ENCODE results near the gene DNAJA4. TPM values are rescaled to one million over a fixed set of nuclear protein-coding genes. Genes with fewer than 3 reads are reported as not detected.

The DNAJA4 gene
- total RNA-seq, 1 donor from 2014 or later = 17.9 TPM

DNA sequence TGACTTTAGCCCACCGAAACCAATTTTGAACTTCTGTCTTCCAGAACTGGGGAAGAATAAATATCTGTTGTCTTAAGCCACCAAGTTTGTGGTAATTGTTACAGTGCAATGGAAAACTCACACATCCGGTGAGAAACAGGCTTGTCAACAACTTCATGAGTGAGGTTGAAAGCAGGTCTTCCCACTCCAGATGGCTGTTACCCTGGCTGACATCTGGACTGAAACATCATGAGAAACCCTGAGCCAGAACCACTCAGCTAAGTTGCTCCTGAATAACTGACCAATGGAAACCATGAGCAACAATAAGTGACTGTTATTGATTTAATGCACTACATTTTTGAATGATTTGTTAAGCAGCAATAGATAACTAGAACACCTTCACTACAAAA lies 40.3 kb upstream of the DNAJA4 start:
- no peaks in the 10 kb centered on the region for H3K9me3 ChIP-seq
- no peak overlapping the region for H3K27ac ChIP-seq
- ATAC-seq (no peak), DNase-seq (no peak)
- intact Hi-C loops (cut with DNase I) = no loop called here
- TF ChIP-seq, protein P1, sequence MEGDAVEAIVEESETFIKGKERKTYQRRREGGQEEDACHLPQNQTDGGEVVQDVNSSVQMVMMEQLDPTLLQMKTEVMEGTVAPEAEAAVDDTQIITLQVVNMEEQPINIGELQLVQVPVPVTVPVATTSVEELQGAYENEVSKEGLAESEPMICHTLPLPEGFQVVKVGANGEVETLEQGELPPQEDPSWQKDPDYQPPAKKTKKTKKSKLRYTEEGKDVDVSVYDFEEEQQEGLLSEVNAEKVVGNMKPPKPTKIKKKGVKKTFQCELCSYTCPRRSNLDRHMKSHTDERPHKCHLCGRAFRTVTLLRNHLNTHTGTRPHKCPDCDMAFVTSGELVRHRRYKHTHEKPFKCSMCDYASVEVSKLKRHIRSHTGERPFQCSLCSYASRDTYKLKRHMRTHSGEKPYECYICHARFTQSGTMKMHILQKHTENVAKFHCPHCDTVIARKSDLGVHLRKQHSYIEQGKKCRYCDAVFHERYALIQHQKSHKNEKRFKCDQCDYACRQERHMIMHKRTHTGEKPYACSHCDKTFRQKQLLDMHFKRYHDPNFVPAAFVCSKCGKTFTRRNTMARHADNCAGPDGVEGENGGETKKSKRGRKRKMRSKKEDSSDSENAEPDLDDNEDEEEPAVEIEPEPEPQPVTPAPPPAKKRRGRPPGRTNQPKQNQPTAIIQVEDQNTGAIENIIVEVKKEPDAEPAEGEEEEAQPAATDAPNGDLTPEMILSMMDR (IDR thresholded peaks at IDR 0.05) = no peak
- H3K4me3 ChIP-seq = no peak overlapping the region
- no peaks in the 10 kb centered on the region for H3K4me1 ChIP-seq
- no peaks in the 10 kb centered on the region for H3K36me3 ChIP-seq
- H3K27me3 ChIP-seq = no peaks in the 10 kb centered on the region

DNA sequence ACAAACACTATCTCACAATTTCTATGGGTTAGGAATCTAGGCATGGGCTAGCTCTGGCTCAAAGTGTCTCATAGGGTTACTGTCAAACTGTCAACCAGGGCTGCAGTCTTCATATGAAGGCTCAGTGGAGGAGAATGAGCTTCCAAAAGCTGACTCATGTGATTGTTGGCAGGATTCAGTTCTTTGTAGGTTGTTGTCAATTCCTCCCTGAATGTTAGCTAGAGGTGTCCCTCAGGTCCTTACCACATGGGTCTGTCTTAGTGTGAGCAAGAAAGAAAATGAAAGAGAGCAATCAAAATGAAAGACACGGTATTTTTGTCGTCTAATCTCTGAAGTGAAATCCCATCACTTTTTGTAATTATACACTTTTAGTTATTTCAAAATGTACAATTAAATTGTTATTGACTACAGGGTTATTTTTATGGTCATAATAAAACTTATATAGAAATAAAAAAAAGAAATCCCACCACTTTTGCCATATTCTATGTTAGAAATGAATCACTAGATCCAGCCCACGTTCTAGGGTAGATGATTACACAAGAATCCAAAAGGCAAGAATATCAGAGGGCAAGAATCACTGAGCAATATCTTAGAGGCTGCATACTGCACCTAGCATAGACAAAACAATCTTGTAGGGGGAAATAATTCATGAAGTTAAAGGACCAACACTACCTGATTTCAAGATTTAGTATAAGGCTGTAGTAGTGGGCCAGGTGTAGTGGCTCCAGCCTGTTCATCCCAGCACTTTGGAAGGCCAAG lies 38.4 kb upstream of the DNAJA4 start:
- no peaks in the 10 kb centered on the region for H3K36me3 ChIP-seq
- no peaks in the 10 kb centered on the region for H3K4me1 ChIP-seq
- no peaks in the 10 kb centered on the region for H3K27me3 ChIP-seq
- intact Hi-C loops (cut with DNase I) = no loop called here
- TF ChIP-seq, protein P1 (IDR thresholded peaks at IDR 0.05) = no peak
- H3K9me3 ChIP-seq = no peaks in the 10 kb centered on the region
- no peak overlapping the region for H3K27ac ChIP-seq
- no peak for DNase-seq
- ATAC-seq = no peak
- no peak overlapping the region for H3K4me3 ChIP-seq

DNA sequence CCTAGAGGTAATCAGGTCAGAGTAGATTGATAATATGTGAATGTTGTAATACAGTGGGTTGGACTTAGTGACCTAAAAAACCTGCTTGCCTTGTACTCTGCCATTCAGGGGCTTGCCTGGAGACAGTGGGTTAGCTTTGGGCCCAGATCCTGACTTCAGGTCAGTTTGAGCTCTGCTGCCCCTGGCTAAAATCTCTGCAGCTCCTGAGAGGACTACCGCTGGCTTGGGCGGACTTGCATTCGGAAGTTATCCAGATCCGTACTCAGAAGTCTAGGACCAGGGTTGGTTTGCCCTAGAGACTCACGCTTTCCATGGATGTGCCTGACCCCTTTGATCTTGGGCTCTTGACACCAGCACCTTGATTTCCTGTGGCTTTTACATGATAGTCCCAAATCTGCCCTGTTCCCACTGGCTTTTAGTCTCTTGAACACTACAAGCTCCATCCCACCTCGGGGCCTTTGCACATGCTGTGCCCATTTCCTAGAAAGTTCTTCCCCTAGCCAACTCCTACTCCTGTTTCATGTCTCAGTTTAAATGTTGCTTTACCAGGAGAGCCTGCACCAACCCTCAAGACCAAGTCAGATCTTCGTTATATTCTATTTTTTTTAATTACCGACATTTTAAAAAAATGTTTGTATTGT lies 35.9 kb upstream of the DNAJA4 start:
- TF ChIP-seq, protein P1 (IDR thresholded peaks at IDR 0.05) = no peak
- ATAC-seq (no peak), DNase-seq (no peak)
- Histone ChIP-seq H3K27ac (no peak overlapping the region), H3K9me3 (no peaks in the 10 kb centered on the region), H3K36me3 (no peaks in the 10 kb centered on the region), H3K27me3 (no peaks in the 10 kb centered on the region), H3K4me3 (no peak overlapping the region), H3K4me1 (no peaks in the 10 kb centered on the region)
- intact Hi-C loops (cut with DNase I) = no loop called here

DNA sequence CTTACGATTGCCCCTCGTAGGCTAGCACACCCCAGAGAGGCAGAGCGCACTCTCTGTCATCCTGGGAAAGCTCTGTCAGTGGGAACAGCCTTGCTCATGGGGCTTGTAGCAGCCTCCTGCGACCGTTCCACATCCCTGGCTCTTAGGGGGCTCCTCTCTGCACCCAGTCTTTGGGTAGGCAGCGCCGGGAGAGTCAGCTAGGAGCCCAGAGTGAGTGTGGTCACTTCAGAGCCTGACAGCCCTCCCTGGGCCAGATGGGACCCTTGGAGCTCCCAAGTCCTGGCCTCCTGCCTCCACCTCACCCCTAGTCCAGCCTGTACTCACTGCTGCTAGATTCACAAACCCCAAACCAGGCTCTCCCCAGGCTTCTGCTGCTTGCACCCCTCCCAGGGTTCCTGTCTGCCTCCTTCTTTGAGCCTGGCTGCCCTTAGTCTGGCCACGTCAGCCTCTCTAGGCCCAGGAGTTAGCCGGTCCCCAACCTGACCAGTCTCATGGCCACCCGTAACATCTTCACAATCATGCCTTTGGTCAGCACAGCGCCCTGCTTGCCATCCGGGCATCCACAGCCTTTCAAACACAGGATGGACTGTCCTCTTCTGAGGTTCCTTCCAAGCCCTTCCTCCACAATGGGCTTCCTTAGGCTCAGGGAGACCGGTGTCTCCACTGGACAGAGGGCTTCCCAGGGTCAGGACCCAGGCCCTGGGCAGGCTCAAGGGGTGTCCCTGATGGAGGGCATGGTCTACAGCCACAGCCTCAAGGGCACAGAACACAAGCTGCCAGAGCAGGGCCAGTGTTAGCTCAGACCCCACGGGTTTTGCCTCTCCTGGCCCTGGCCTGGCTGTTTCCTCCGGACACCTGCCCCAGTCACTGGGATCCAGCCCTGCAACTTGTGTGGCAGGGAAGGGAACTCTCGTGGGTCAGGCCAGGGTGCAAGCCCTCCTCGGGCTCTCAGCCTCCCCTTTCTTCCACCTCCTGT lies 34.6 kb upstream of the DNAJA4 start:
- Histone ChIP-seq H3K27me3 (no peaks in the 10 kb centered on the region), H3K9me3 (no peaks in the 10 kb centered on the region), H3K36me3 (no peaks in the 10 kb centered on the region), H3K4me3 (no peak overlapping the region), H3K4me1 (no peaks in the 10 kb centered on the region), H3K27ac (no peak overlapping the region)
- ATAC-seq (peak; percentile 41), DNase-seq (no peak)
- TF ChIP-seq, protein P1 (IDR thresholded peaks at IDR 0.05) = no peak
- intact Hi-C loops (cut with DNase I) = loop anchor here (5.0 kb wide), 1 partner anchor 117 kb away; no protein-coding TSS in a partner anchor

DNA sequence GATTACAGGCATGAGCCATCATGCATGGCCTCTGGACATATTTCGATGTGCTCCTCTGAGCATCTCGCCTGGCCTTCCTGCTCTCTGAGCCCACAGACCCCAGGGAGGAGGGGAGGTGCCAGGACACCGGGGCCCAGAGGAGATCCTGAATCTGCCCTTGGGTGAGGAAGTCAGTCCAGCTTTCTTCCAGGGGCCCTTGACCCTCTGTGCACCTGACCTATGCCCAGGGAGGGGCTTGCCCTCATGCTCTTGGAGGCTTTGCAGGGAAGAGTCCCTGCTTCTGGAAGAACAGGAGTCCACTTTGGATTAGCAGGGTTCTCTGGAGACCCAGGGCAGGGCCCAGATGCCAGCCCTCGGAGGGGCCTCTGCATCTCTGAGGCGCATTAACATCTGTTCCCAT lies 31.4 kb upstream of the DNAJA4 start:
- Histone ChIP-seq H3K4me3 (no peak overlapping the region), H3K27ac (no peak overlapping the region), H3K9me3 (no peaks in the 10 kb centered on the region), H3K36me3 (no peaks in the 10 kb centered on the region), H3K4me1 (no peaks in the 10 kb centered on the region), H3K27me3 (no peaks in the 10 kb centered on the region)
- intact Hi-C loops (cut with DNase I) = loop anchor here (5.0 kb wide), 1 partner anchor 121 kb away; no protein-coding TSS in a partner anchor
- DNase-seq (no peak), ATAC-seq (no peak)
- TF ChIP-seq, protein P1 (IDR thresholded peaks at IDR 0.05) = no peak

Measured in upper lobe of right lung (tissue), 1 donor.